GM21367 (cell line): ENCODE results near the gene EIF3F.

Experiments used
- ATAC-seq: cut with Tn5 transposase; IDR thresholded peaks from one replicate; pipeline ENCODE4 v1.9.1; 2021; ENCODE audit not compliant: unreplicated experiment

Gene EIF3F

GRCh38 chr11:8038811-8039529, 51.8 kb downstream of the EIF3F start:
- no peak for ATAC-seq

- no peak for ATAC-seq
Measured at GRCh38 chr11:8039530-8040260, 52.6 kb downstream of the EIF3F start.

- ATAC-seq: no peak
Measured at GRCh38 chr11:8040261-8040920, 53.3 kb downstream of the EIF3F start.

- no peak for ATAC-seq
Measured at GRCh38 chr11:8040921-8041285, 53.8 kb downstream of the EIF3F start.

- ATAC-seq: no peak
Measured at GRCh38 chr11:8041576-8041975, 54.4 kb downstream of the EIF3F start.

GRCh38 chr11:8043756-8044155, 56.6 kb downstream of the EIF3F start:
- ATAC-seq: no peak

GRCh38 chr11:8045839-8046238, 58.7 kb downstream of the EIF3F start:
- no peak for ATAC-seq

- ATAC-seq: no peak
Measured at GRCh38 chr11:8047382-8047781, 60.2 kb downstream of the EIF3F start.

- no peak for ATAC-seq
Measured at GRCh38 chr11:8049084-8049483, 61.9 kb downstream of the EIF3F start.
